HepG2 (cell line): Measurements from ENCODE around the gene SLC23A2. TPM values are rescaled to one million over a fixed set of nuclear protein-coding genes. Genes with fewer than 3 reads are reported as not detected.

Experiments
- ATAC-seq: fragments of 200-7000 bp; cut with Tn5 transposase; 3 replicates; pipeline ENCODE4 v1.9.1; 2020; ENCODE audit warnings: mild to moderate bottlenecking, moderate library complexity
- BruUV-seq: library from RNA; stranded (reverse); fragments of 400-500 nt; replicated peaks from 2 replicates; lab custom pipeline; 2021; lab: Mats Ljungman, UMichigan
- CTCF ChIA-PET: fragments of 300-600 bp; formaldehyde crosslinking; extraction: SDS; loops from one replicate; lab custom pipeline; 2021; ENCODE audit warnings: low total read pairs, inconsistent platforms, low intra/inter-chr PET ratio; lab: Yijun Ruan, JAX
- POLR2A ChIA-PET: fragments of 350-600 bp; sonication (Branson Sonifier 250); formaldehyde crosslinking; loops from one replicate; lab custom pipeline; 2020; ENCODE audit warnings: antibody characterized with exemption, inconsistent platforms; lab: Yijun Ruan, JAX
- DNase-seq: peaks from one replicate; pipeline ENCODE4 v3.0.0-alpha.2; 2015; ENCODE audit warnings: low spot score
- FAIRE-seq: peaks from 3 replicates; lab custom pipeline; 2011; peaks lifted over from hg19 to GRCh38; lab: Jason Lieb, UNC
- H2AFZ ChIP-seq: one replicate; pipeline ENCODE4 v1.6.1; 2011; ENCODE audit warnings: low read length, inconsistent platforms
- H3K27ac ChIP-seq: fragments of 300-600 bp; 3 replicates; pipeline ENCODE4 v1.8.0; 2011; ENCODE audit warnings: mixed run types, mild to moderate bottlenecking, mixed read lengths, low read length, inconsistent platforms; ENCODE audit not compliant: insufficient read depth; ENCODE audit errors: extremely low read length
- H3K27me3 ChIP-seq, 2 experiments: fragments of 200-600 bp in 1 of 2; 2 replicates in 1 of 2; 3 replicates in 1 of 2; pipeline versions ENCODE4 v1.6.0 to v1.8.0; 2011; ENCODE audit warnings: low read length in 2 of 2, mild to moderate bottlenecking in 2 of 2, moderate library complexity in 2 of 2, inconsistent platforms in 1 of 2; ENCODE audit not compliant: insufficient read depth in 2 of 2, control insufficient read depth in 1 of 2
- H3K36me3 ChIP-seq, 2 experiments: fragments of 200-600 bp in 1 of 2; replicated peaks in 1 of 2; 2 replicates in 1 of 2; 3 replicates in 1 of 2; pipeline versions ENCODE4 v1.5.1 to v1.8.0; 2011; ENCODE audit warnings: low read length in 2 of 2, inconsistent platforms in 1 of 2; ENCODE audit not compliant: insufficient read depth in 2 of 2, control insufficient read depth in 1 of 2
- H3K4me1 ChIP-seq: 2 replicates; pipeline ENCODE4 v1.5.1; 2012; ENCODE audit warnings: low read length, inconsistent platforms; ENCODE audit not compliant: insufficient read depth
- H3K4me2 ChIP-seq: 2 replicates; pipeline ENCODE4 v1.6.0; 2011; ENCODE audit warnings: low read depth, low read length, inconsistent platforms
- H3K4me3 ChIP-seq, 3 experiments: fragments of 200-600 bp in 1 of 3; sonication (generic), shearing (Covaris generic) in 1 of 3; replicated peaks in 1 of 3; 2 replicates each; pipeline ENCODE4 v1.5.1; 2011 to 2016; ENCODE audit warnings: low read length in 3 of 3, inconsistent platforms in 2 of 3, low read depth in 2 of 3, mild to moderate bottlenecking in 2 of 3, control low read depth in 1 of 3, mixed read lengths in 1 of 3; ENCODE audit not compliant: insufficient read depth in 1 of 3
- H3K79me2 ChIP-seq: one replicate; pipeline ENCODE4 v1.6.1; 2011; ENCODE audit warnings: low read length, inconsistent platforms; ENCODE audit not compliant: insufficient read depth
- H3K9ac ChIP-seq: 2 replicates; pipeline ENCODE4 v1.6.0; 2011; ENCODE audit warnings: mild to moderate bottlenecking, low read depth, low read length, inconsistent platforms; ENCODE audit not compliant: insufficient read depth
- H3K9me3 ChIP-seq: 2 replicates; pipeline ENCODE4 v1.5.1; 2012; ENCODE audit warnings: mild to moderate bottlenecking, low read length
- H4K20me1 ChIP-seq: 2 replicates; pipeline ENCODE4 v1.6.0; 2011; ENCODE audit warnings: inconsistent platforms, mild to moderate bottlenecking, low read length, moderate library complexity; ENCODE audit not compliant: insufficient read depth
- GZF1 ChIP-seq: sonication (generic); formaldehyde crosslinking; IDR thresholded peaks from 2 replicates; pipeline ENCODE4 v1.5.1; 2020; ENCODE audit warnings: mild to moderate bottlenecking, missing genetic modification reagents
- IKZF1 ChIP-seq: fragments of 450-650 bp; IDR thresholded peaks from 2 replicates; pipeline ENCODE4 v1.7.1; 2016
- MED8 ChIP-seq: sonication (generic); formaldehyde crosslinking; IDR thresholded peaks from 2 replicates; pipeline ENCODE4 v1.8.1; 2023; ENCODE audit warnings: mild to moderate bottlenecking, missing genetic modification reagents; ENCODE audit not compliant: insufficient replicate concordance
- MTA3 ChIP-seq: sonication (generic); formaldehyde crosslinking; IDR thresholded peaks from 2 replicates; pipeline ENCODE4 v1.4.0; 2020; ENCODE audit warnings: missing genetic modification reagents
- NCOA1 ChIP-seq: sonication (generic); formaldehyde crosslinking; IDR thresholded peaks from 2 replicates; pipeline ENCODE4 v1.9.0; 2021; ENCODE audit warnings: missing genetic modification reagents
- NFE2L1 ChIP-seq: sonication (generic); formaldehyde crosslinking; IDR thresholded peaks from 2 replicates; pipeline ENCODE4 v1.4.0; 2020; ENCODE audit warnings: missing genetic modification reagents, mild to moderate bottlenecking, borderline replicate concordance
- PATZ1 ChIP-seq: sonication (generic); formaldehyde crosslinking; IDR thresholded peaks from 2 replicates; pipeline ENCODE4 v1.4.0; 2020; ENCODE audit warnings: missing genetic modification reagents
- PLRG1 ChIP-seq: fragments of 450-650 bp; conservative IDR thresholded peaks from 2 replicates; pipeline ENCODE4 v1.6.1; 2016
- PRDM10 ChIP-seq: sonication (generic); formaldehyde crosslinking; IDR thresholded peaks from 2 replicates; pipeline ENCODE4 v1.4.0; 2020; ENCODE audit warnings: low read depth, missing genetic modification reagents
- SKI ChIP-seq: fragments of 450-650 bp; IDR thresholded peaks from one replicate; pipeline ENCODE4 v1.6.1; 2018; ENCODE audit warnings: mild to moderate bottlenecking; ENCODE audit not compliant: partially characterized antibody
- STAG1 ChIP-seq: sonication (generic); formaldehyde crosslinking; IDR thresholded peaks from 2 replicates; pipeline ENCODE4 v1.4.0; 2020; ENCODE audit warnings: missing genetic modification reagents
- WIZ ChIP-seq: sonication (generic); formaldehyde crosslinking; IDR thresholded peaks from 2 replicates; pipeline ENCODE4 v1.5.1; 2020; ENCODE audit warnings: mild to moderate bottlenecking, missing genetic modification reagents
- YEATS4 ChIP-seq: sonication (generic); formaldehyde crosslinking; IDR thresholded peaks from 2 replicates; pipeline ENCODE4 v1.4.0; 2020; ENCODE audit warnings: missing genetic modification reagents, borderline replicate concordance
- YY1 ChIP-seq: IDR thresholded peaks from 2 replicates; pipeline ENCODE4 v1.6.1; 2011; ENCODE audit warnings: low read length, low read depth, moderate library complexity, mild to moderate bottlenecking; ENCODE audit not compliant: insufficient read depth, insufficient replicate concordance
- ZNF326 ChIP-seq: sonication (generic); formaldehyde crosslinking; IDR thresholded peaks from 2 replicates; pipeline ENCODE4 v1.4.0; 2020; ENCODE audit warnings: missing genetic modification reagents, borderline replicate concordance
- ZNF333 ChIP-seq: sonication (generic); formaldehyde crosslinking; IDR thresholded peaks from 2 replicates; pipeline ENCODE4 v1.4.0; 2020; ENCODE audit warnings: mild to moderate bottlenecking, missing genetic modification reagents, borderline replicate concordance
- ZNF552 ChIP-seq: sonication (generic); formaldehyde crosslinking; IDR thresholded peaks from 2 replicates; pipeline ENCODE4 v1.9.0; 2022; ENCODE audit warnings: missing genetic modification reagents, mild to moderate bottlenecking, borderline replicate concordance
- ZNF614 ChIP-seq: IDR thresholded peaks from 2 replicates; pipeline ENCODE4 v1.6.1; 2018; ENCODE audit warnings: missing biosample characterization, missing genetic modification reagents, inconsistent platforms, borderline replicate concordance
- ZNF644 ChIP-seq: IDR thresholded peaks from 2 replicates; pipeline ENCODE4 v1.6.1; 2016; ENCODE audit warnings: low read depth
- ZNF782 ChIP-seq: sonication (generic); formaldehyde crosslinking; IDR thresholded peaks from 2 replicates; pipeline ENCODE4 v1.4.0; 2020; ENCODE audit warnings: missing genetic modification reagents, mild to moderate bottlenecking, borderline replicate concordance
- ZSCAN29 ChIP-seq: sonication (generic); formaldehyde crosslinking; conservative IDR thresholded peaks from 2 replicates; pipeline ENCODE4 v1.4.0; 2020; ENCODE audit warnings: mild to moderate bottlenecking, missing genetic modification reagents
- WGBS: methylation state at CpG from one replicate; pipeline ENCODE4 v1.1.6; 2017; ENCODE audit warnings: low lambda C conversion rate; 5-methylcytosine and 5-hydroxymethylcytosine counted together
- in situ Hi-C: cut with HindIII; loops from 2 replicates; pipeline ENCODE4 v1.10.0; 2017; ENCODE audit warnings: low pct_unique_long_range_greater_than_20kb; ENCODE audit not compliant: extremely low pct_ligation_motif_present
- intact Hi-C: fragments of 100-400 bp; cut with micrococcal nuclease; formaldehyde crosslinking; loops from one replicate; pipeline ENCODE4 v1.10.0; 2022; ENCODE audit not compliant: unreplicated experiment
- polyA plus RNA-seq, 8 experiments: library from polyadenylated mRNA; depleted of rRNA in 3 of 8; stranded (reverse) in 7 of 8; unstranded in 1 of 8; fragments of >200 nt; fragmentation: Illumina TruSeq in 4 of 8; extraction: Trizol in 4 of 8; gene quantifications; 2 replicates each; pipeline versions ENCODE4 v1.2.1 to v1.2.3, GENCODE V29; 2011 to 2016; ENCODE audit warnings: low read depth in 4 of 8, missing spikeins in 1 of 8, mixed read lengths in 1 of 8; ENCODE audit not compliant: insufficient read depth in 1 of 8
- total RNA-seq, 5 experiments: library from RNA; depleted of rRNA; stranded (reverse); fragments of >200 nt; fragmentation: Illumina TruSeq; extraction: Trizol; gene quantifications; 2 replicates each; pipeline ENCODE4 v1.2.3, GENCODE V29; 2016; ENCODE audit warnings: low read depth in 1 of 5

SLC23A2 gene
- total and polyA plus RNA-seq, 2 of the 13 experiments (the other 11 are each of a cell fraction or from before 2014, with no cell fraction given) = 42.2 to 51.2 TPM

- no TSS peak for BruUV-seq
- no peak overlapping the region for H2AFZ ChIP-seq
- peaks cover 70% of the 10 kb centered on the region for H3K4me1 ChIP-seq
- ChIA-PET CTCF (no interaction called here), POLR2A (interaction anchor here (0.6 to 1.1 kb wide), 6 partner anchors 15 to 62 kb away, joined by 3 to 7 read pairs (median 3); no protein-coding TSS in a partner anchor)
- H3K4me2 ChIP-seq = no peak overlapping the region
- no peaks in the 10 kb centered on the region for H3K9me3 ChIP-seq
- intact Hi-C loops (no loop called here), in situ Hi-C loops (no loop called here)
- H3K9ac ChIP-seq = no peak overlapping the region
- DNase-seq = peak; percentile 80
- H3K79me2 ChIP-seq = no peaks in the 10 kb centered on the region
- H3K36me3 ChIP-seq = no peaks in the 10 kb centered on the region
- WGBS = 56% methylated on average over 4 of the region's 4 CpGs
- peak overlapping the region; percentile 30 for H3K27ac ChIP-seq
- H3K27me3 ChIP-seq = no peaks in the 10 kb centered on the region
- H4K20me1 ChIP-seq = no peaks in the 10 kb centered on the region
- peak; percentile 12; the same call in 1 of the 3 replicates for ATAC-seq
- no peak for FAIRE-seq
- H3K4me3 ChIP-seq = no peak overlapping the region
- TF ChIP-seq ZNF552 (CRISPR knock-in tag) (no peak), GZF1 (CRISPR knock-in tag) (no peak), YEATS4 (CRISPR knock-in tag) (0 out of 2 replicates have a peak, but pooled peaks have one; percentile 17), IKZF1 (no peak), MED8 (CRISPR knock-in tag) (no peak), MTA3 (CRISPR knock-in tag) (no peak), ZNF614 (no peak), NCOA1 (no peak), ZNF782 (no peak), STAG1 (CRISPR knock-in tag) (no peak), ZNF644 (CRISPR knock-in tag) (0 out of 2 replicates have a peak, but pooled peaks have one; percentile 40), ZSCAN29 (CRISPR knock-in tag) (no peak), PRDM10 (CRISPR knock-in tag) (no peak), ZNF333 (CRISPR knock-in tag) (no peak), WIZ (CRISPR knock-in tag) (no peak), ZNF326 (CRISPR knock-in tag) (no peak), PATZ1 (CRISPR knock-in tag) (0 out of 2 replicates have a peak, but pooled peaks have one; percentile 11), NFE2L1 (CRISPR knock-in tag) (no peak), PLRG1 (no peak), SKI (no peak), YY1 (no peak)
Observed at GRCh38 chr20:5024982-5025381, 23.7 kb upstream of the SLC23A2 start.
